LNCaP clone FGC (cell line): ENCODE measurements around the gene C22orf15.

Experiments
- DNase-seq: peaks from one replicate; pipeline ENCODE4 v3.0.0-alpha.2; 2011; ENCODE audit warnings: low read depth
- H3K4me3 ChIP-seq: 2 replicates; pipeline ENCODE4 v1.5.1; 2011; ENCODE audit warnings: mild to moderate bottlenecking, low read depth, low read length, control low read depth
- TF ChIP-seq, protein P1 (sequence below): IDR thresholded peaks from 2 replicates; pipeline ENCODE4 v1.5.1; 2012; ENCODE audit warnings: mild to moderate bottlenecking; ENCODE audit not compliant: control insufficient read depth, insufficient read depth; ENCODE audit errors: extremely low read depth

Gene C22orf15

DNA sequence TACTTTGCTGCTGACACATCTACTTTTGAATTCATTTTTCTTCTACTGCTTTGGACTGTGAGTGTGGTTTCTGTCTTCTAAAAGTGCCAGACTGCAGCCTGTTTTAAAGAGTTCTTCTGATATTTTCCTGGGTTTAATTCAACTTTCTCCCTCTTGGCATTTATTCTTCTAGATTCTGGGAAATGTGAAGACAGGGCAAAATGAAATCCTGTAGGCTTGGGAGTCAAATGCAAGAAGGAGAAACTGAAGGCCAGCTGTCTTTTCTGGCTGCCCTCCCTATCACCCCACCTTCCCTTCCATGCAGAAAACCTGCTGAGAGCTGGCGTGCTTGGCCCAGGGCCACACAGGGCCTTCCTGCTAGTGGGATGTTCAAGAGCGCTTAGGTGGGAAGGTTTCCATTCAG lies 19.5 kb upstream of the C22orf15 start:
- H3K4me3 ChIP-seq, result no peak overlapping the region
- no peak for DNase-seq
- TF ChIP-seq, protein P1, sequence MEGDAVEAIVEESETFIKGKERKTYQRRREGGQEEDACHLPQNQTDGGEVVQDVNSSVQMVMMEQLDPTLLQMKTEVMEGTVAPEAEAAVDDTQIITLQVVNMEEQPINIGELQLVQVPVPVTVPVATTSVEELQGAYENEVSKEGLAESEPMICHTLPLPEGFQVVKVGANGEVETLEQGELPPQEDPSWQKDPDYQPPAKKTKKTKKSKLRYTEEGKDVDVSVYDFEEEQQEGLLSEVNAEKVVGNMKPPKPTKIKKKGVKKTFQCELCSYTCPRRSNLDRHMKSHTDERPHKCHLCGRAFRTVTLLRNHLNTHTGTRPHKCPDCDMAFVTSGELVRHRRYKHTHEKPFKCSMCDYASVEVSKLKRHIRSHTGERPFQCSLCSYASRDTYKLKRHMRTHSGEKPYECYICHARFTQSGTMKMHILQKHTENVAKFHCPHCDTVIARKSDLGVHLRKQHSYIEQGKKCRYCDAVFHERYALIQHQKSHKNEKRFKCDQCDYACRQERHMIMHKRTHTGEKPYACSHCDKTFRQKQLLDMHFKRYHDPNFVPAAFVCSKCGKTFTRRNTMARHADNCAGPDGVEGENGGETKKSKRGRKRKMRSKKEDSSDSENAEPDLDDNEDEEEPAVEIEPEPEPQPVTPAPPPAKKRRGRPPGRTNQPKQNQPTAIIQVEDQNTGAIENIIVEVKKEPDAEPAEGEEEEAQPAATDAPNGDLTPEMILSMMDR, result no peak

DNA sequence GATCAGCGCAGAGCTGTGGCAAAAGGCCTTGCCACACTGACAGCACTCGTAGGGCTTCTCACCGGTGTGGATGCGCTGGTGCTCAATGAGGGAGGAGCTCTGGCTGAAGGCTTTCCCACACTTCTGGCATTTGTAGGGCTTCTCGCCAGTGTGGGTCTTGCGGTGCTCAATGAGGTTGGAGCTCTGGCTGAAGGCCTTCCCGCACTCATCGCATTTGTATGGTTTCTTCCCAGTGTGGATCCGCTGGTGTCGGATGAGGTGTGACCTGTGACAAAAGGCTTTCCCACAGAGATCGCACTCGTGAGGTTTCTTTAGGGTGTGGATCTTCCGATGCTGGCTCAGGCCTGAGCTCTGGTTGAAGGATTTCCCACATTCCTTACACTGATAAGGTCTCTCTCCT lies 18.8 kb upstream of the C22orf15 start:
- H3K4me3 ChIP-seq, result no peak overlapping the region
- TF ChIP-seq, protein P1, result no peak
- DNase-seq, result no peak

DNA sequence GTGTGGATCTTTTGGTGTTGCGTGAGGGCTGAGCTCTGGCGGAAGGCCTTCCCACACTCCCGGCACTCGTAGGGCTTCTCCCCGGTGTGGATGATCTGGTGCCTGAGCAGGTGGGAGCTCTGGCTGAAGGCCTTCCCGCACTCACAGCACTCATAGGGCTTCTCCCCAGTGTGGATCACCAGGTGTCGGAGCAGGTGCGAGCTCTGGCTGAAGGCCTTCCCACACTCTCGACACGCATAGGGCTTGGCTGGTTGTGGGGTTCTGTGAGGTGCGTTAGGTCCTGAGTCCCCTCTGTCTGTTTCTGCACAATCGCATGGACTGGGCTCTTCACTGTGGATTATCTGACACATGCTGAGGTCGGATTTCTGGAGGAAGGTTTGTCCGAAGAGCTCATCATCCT lies 18.3 kb upstream of the C22orf15 start:
- TF ChIP-seq, protein P1, result no peak

DNA sequence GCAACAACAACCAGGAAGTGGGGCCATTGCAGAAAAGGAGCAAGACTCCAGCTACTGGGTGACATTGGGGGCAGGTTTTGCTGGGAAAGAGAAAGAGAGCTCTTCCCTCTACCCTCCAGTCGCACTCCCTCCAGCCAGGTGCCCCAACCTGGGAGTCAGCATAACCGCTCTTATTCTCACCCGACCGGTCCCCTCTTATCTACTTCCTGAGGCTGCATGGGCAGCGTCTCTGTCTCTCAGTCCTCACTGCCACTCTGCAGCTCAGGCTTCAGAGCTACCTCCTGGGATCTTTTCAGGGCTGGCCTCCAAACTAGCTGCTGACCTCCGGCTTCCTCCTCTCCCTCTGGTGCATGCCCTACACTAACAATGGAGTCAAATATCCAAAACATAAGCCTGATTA lies 17.0 kb upstream of the C22orf15 start:
- DNase-seq, result no peak
- TF ChIP-seq, protein P1, result no peak
- no peak overlapping the region for H3K4me3 ChIP-seq

More for the DNA sequence above, 18.3 kb upstream of the C22orf15 start:
- no peak for DNase-seq
- H3K4me3 ChIP-seq, result no peak overlapping the region

DNA sequence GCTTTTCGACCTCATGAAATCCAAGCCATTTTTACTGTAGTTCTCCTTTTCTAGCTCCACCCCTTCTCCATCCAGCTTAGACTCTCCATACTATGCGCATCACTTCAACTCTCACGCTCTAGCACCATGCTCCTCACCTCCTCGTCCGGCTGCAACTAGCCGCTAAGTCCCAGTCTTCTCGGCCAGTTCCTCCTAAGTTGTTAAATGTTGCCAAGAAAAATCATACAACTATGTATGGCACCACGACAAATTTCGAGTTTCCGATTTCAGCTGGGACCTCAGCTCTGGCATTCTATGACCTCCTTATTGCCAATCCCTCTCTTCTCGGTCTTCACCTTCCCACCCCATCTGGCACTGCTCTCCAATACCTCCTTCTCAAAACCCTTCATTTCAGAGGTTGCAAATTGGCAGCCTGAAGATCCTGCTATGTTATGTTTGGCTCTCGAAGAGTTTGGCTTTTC lies 12.9 kb upstream of the C22orf15 start:
- H3K4me3 ChIP-seq, result peak overlapping the region; percentile 83
- DNase-seq, result no peak
- TF ChIP-seq, protein P1, result no peak

DNA sequence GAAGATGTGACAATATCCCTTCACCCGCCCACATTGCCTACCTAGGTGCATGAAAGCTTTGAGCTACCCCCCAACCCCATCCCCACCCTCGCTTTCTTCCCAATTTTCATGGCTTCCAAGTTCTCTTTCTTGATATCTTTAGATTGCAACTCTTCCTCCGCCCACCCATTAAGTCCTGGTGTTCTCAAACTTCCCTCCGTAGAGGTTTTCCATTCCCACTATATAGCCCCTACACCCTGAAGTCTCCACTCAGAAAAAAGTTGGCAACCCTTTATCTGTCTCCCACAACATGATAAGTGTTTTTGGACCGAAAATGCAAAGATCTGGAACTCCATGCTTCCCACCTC lies 12.4 kb upstream of the C22orf15 start:
- TF ChIP-seq, protein P1, result no peak
- peak overlapping the region; percentile 83 for H3K4me3 ChIP-seq
- DNase-seq, result no peak

DNA sequence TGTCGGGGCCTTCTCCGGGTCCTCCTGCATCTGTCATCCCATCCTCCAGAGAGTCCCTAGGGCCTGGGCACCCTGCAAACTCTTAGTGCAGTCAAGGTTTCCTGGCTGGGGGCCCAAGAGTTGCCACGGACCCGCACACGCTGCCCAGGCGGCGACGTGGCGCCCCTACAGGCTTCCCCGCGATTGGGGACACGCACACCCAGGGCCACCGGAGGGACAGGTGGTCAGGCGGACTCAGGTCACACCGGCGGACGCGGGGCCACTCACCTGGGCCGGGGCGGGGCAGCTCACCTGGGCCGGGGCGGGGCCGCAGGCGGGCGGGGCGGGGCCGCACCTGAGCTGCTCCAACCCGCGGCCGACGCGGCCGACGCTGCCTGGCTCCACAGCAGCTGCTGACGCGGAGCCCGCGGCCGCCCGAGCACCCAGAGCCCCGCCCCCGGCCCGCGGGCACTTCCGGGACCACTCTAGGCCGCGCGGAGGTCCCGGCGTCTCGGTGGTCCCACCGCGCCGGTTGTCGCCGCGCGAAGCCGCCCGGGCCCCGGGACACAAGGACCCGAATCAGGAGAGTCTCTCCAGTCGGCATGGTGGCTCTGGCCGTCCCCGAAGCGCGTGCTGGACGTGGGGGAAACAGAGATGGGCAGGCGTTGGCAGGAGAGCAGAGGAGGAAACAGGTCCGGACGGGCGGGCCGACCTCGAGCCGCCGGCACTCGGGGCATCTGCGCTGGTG lies 11.9 kb upstream of the C22orf15 start, which contains the start of gene ZNF70:
ZNF70 (minus strand) TSS at position 399 of the 727 bp plus-strand sequence. CDS start 5,972 bp downstream, outside the sequence.
- no peak for DNase-seq
- TF ChIP-seq, protein P1, result 0 out of 2 replicates have a peak, but pooled peaks have one; percentile 25
- H3K4me3 ChIP-seq, result peak within 1 kb of the TSS; percentile 83
